ENCODE results near the gene PPP2R2C.

GRCh38 chr4:6506616-6507140 is 34.3 kb upstream of the PPP2R2C start:
- TF ChIP-seq, protein P1, sequence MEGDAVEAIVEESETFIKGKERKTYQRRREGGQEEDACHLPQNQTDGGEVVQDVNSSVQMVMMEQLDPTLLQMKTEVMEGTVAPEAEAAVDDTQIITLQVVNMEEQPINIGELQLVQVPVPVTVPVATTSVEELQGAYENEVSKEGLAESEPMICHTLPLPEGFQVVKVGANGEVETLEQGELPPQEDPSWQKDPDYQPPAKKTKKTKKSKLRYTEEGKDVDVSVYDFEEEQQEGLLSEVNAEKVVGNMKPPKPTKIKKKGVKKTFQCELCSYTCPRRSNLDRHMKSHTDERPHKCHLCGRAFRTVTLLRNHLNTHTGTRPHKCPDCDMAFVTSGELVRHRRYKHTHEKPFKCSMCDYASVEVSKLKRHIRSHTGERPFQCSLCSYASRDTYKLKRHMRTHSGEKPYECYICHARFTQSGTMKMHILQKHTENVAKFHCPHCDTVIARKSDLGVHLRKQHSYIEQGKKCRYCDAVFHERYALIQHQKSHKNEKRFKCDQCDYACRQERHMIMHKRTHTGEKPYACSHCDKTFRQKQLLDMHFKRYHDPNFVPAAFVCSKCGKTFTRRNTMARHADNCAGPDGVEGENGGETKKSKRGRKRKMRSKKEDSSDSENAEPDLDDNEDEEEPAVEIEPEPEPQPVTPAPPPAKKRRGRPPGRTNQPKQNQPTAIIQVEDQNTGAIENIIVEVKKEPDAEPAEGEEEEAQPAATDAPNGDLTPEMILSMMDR (IDR thresholded peaks at IDR 0.05; ENCODE audit: poor library complexity, severe bottlenecking) = no peak
- TF ChIP-seq EP300 (conservative IDR thresholded peaks at IDR 0.05; ENCODE audit: poor library complexity, severe bottlenecking) = no peak
